GM19023 (cell line): ENCODE results near the gene FKBP5.
"Not testable (repeated sequence)": the region's sequence is repeated elsewhere in the genome, so short reads cannot be mapped to it uniquely, and the experiment has no call there.

ENCODE experiments used
- ATAC-seq: cut with Tn5 transposase; IDR thresholded peaks from one replicate; pipeline ENCODE4 v1.9.1; 2021; ENCODE audit warnings: mild to moderate bottlenecking, moderate library complexity; ENCODE audit not compliant: unreplicated experiment

FKBP5 gene

GRCh38 chr6:35688605-35689322 is at the start of gene FKBP5:
Gene FKBP5, minus strand, starts transcription at chr6:35688915. Its CDS starts 46,091 bp downstream, at chr6:35642824.
- ATAC-seq: peak; percentile 90

DNA sequence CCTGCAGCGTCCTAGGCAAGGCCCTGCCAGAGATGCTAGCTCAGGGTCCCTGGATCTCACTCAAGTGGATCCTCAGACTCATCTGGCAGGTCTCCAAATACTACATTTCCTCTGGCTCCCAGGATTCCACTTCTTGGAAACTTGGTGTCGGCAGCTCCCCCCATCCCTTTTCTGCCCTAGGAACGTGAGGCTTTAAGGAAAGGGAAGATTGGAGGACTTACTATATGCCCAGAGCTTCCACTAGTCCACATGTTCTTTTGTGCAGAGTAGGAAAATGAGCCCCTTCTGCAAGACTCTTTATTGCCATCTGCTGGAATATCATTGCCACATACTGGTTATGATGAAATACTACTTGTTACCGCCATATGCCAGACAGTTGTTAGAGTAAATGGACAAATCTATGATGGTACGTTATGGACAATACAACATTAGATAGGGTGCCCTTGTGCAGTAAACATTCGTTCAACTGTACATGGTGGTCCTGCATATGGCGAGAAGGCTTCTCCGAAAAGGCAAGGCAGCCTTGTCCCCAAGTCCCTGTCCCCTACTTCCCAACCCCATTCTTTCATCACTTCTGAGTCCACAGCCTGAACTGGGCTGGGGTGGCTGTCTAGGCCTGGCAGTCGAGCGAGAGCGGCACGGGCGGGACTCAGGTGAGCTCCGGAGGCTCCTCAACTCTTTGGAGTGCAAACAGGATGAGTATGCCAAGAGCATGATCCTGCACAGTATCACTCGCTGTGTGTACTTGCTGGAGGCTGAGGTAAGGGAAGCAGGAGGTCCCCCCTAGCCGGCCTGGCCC is 48.9 kb upstream of the FKBP5 start:
- ATAC-seq: no peak

GRCh38 chr6:35736982-35737412 is 48.3 kb upstream of the FKBP5 start, which contains the start of gene ARMC12:
Gene ARMC12, plus strand, starts transcription at chr6:35737032. Its CDS starts 77 bp downstream, at chr6:35737109.
- ATAC-seq: no peak

DNA sequence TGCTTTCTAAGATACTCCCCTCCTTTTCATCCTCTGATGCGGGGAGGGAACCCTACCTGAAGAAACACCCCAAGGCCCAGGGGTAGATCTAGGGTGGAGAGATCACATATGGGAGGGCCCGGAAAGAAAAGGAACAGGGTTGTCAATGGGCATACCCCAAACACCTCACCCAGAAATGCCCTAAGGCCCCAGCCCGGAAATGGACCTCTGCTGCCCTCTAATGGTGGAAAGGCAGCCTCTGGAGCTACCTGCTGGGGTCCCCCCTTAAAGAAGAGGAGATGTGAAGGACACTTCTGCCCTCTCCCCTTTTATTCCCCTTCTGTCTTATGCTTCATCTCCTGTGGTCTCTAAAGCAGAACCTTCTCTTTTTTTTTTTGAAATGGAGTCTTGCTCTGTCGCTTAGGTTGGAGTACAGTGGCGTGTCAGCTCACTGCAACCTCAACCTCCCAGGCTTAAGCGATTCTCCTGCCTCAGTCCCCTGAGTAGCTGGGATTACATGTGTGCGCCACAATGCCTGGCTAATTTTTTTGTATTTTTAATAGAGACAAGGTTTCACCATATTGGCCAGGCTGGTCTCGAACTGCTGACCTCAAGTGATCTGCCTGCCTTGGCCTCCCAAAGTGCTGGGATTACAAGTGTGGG is 47.7 kb upstream of the FKBP5 start:
- ATAC-seq: no peak

- ATAC-seq: no peak
Observed at GRCh38 chr6:35735452-35735851, 46.7 kb upstream of the FKBP5 start.

DNA sequence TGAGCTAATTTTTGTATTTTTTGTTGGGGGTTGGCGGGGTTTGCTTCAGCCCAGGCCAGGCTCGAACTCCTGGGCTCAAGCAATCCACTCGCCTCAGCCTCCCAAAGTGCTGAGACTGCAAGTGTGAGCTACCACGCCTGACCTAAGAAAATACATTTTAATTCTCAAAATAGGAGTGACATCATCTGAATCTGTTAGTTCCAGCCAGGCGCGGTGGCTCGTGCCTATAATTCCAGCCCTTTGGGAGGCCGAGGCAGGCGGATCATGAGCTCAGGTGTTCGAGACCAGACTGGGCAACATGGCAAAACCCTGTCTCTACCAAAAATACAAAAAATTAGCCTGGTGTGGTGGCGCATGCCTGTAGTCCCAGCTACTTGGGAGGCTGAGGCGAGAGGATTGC is 45.6 kb upstream of the FKBP5 start:
- not testable (repeated sequence) for ATAC-seq

- ATAC-seq: no peak
Observed at GRCh38 chr6:35733633-35734032, 44.9 kb upstream of the FKBP5 start.

DNA sequence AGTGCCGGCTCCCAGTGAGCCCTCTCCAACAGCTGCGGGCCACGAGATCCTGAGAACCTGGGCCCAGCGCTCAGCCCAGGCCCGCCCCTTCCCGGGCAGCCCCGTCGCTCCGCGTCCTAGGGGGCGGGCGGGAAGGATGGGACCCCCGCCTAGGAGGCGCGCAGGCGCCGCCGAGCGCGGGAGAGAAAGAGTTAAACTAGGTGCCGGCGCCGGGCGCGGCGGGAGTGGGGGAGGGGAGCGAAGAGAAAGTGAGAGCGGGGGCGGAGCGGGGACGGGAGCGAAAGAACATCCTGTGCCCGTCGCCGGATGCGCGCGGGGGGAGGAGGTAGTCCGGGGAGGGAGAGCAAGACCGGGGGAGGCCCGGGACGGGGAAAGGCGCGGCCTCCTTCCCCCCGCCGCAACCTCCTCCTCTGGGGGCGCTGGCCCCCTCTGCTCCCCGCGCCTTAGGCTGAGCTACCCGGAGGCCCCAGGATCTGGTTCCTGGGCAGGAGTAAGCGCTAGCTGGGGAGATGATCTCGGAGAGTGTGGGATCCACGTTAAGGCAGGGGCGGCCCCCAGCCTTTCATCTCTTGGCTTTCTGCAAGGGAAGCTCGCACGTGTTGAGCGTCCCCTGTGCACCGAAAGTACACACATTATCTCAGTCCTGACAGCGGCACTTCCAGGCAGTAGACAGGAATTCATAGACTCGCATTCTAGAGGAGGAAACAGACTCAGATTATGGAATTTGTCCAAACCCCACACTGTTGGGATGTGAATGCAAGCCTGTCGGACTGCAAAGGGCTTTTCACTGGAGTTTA is 43.2 kb upstream of the FKBP5 start:
- peak; percentile 50 for ATAC-seq

DNA sequence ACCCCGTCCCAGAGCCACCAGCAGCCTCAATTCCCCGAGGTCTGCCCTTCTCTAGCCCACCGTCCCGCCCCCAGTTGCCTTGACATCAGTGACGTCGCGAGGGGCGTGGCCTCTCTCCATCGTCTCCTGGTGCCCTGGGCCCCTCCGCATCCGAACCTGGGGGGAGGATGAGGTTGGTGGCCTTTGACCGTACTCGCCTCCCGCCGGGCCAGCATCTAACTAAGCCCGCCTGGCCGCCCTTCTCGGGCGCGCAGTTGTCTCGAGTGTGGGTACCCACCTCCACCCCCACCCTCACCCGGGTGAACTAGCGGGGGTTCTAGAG is 42.7 kb upstream of the FKBP5 start:
- ATAC-seq: peak; percentile 48

GRCh38 chr6:35730745-35731413 is 42.2 kb upstream of the FKBP5 start:
- no peak for ATAC-seq

DNA sequence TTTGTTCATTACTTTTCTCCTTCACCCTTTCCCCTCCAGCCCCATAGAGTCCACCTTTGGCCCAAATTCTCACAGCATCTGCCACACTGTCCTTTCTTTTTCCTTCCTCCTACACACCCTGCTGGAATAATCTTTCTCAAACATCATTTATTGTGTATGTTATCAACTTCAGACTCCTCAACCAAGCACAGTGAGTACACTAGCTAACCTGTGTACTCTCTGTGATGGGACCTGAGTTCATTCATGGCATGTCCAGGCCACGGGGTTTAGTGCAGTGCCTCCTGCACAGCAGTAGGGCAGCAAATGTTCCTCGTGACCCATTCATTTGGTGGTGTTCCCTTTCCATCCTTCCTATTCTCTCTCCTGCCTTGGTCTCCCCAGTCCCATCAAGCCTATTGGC is 41.0 kb upstream of the FKBP5 start:
- no peak for ATAC-seq

DNA sequence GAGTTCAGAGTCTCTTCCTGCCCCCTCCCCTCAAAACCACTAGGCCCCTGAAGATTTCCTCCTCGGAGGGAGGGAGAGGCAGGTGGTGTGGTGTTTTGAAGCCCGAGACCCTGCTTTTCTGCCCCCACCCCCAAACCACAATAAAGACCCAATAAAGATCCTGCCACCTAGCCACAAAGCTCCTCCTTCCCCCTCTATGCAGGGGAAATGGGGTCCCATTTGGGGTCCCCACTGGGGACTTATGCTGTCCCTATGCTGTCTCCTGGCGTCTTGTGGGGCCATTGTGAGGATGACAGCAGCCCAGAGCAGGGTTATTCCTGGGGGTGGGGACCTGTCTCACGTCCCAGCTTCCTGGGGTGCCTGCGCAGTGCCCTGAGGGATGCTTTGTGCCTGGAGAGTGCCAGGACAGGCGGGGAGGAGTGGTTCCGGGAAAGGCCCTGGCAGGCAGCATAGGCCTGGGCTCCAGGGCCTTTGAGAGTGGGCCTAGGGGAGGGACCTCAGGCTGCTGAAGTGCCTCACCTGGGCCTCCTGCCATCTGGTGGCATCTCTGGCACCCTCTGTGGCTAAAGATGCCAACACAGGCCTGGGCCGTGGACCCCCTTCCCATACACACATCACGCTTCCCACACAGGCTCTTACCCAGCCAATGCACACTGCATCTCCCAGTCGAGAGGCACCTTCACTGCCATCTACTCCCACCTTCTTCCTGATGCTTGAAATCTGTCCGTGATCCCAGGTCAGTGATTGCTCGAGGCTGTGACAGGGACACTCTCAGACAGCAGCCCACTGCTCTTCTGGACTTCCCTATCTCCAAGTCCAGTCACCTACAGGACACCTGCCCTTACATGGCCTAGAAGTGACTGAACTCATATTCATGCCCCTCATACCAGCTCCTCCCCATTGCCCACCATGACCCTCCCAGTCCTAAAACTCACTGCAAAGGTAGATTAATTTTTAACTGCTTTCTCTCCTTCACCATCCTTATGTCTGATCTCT is 40.3 kb upstream of the FKBP5 start:
- ATAC-seq: no peak

- ATAC-seq: peak; percentile 47
Observed at GRCh38 chr6:35727935-35728682, 39.4 kb upstream of the FKBP5 start.

DNA sequence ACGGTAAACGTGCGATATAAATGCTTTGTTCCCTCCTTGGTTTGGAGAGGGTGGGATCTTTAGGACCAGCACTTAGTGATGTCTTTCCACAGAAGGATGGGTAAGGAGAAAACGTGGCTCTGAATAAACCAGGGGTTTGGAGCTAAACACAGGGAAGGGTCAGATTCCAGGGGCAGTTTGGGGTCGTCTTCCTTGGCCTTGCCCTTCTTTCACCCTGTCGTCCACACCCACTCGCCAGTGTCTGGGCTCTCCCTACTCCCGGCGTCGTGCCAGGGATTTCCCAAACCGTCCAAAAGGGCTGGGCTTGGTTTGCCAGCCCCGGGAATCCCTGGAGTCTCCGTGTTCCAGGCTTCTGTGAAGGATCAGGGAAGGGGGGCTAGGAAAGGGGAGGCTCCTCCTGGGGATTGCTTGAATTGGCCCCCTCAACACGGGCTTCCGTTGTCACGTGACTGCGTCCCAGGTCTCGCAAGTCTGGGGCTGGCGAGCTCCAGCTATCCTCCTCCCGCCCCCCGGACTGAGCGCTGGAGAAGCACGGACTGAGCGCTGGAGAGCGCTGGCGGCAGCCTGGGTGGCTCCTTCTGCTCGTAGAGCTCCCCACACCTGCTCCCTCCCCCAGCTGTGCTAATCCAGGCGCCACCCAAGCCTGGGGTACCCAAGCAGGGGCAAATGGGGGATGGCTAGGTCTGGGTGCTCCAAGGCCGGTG is 38.7 kb upstream of the FKBP5 start:
- peak; percentile 23 for ATAC-seq

- no peak for ATAC-seq
Observed at GRCh38 chr6:35725721-35726438, 37.2 kb upstream of the FKBP5 start.

DNA sequence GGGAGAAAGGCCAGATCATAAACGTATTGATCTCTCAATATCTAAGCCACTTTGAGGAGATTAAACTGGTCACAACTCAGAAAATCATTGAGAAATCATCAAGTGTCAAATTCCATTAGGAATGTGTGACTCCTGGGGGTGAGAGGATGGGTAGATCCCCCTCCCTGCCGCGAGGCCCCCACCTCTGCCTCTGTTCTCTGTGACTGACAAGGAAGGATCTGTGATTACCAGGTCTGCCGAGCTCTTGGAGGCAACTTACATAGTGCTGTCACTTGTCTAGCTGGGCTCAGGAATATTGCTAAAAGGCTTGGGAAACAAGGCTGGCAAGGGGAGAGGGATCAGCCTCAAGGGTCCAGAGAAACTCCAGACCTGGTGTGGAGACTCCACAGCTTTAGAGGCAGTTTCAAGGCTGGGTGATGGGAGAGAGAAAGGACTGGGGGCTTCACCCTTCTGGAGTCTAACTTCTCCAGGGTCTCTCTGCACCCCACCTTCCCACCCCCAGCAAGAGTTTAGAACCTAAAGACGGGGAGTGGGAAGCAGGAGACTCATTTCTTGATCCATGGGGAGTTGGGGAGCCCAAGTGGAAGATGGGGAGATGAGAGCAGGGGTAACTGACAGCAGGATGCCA is 36.5 kb upstream of the FKBP5 start:
- ATAC-seq: no peak

DNA sequence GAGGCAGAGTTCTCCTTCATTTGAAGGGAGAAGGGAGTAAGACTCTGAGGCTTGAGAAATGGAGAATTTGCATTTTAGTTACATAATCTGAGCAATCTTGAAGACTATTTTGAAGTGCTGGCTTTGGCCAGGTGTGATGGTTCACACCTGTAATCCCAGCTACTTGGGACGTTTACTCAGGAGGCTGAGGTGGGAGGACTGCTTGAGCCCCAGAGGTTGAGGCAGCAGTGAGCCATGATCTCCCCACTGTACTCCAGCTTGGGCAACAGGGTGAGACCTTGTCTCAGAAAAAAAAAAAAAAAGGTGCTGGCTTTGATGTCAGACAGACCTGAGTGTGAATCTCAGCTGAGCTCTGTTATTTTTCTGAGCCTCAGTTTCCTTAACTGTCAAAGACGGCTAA is 35.8 kb upstream of the FKBP5 start:
- no peak for ATAC-seq
